Lower leg skin (tissue), 4 donors: ENCODE measurements around the gene QSOX1. TPM values are rescaled to one million over a fixed set of nuclear protein-coding genes. Genes with fewer than 3 reads are reported as not detected.
"Not testable (repeated sequence)": the region's sequence is repeated elsewhere in the genome, so short reads cannot be mapped to it uniquely, and the experiment has no call there.

Source experiments
- DNase-seq, 2 donors: peaks; one replicate each; pipeline ENCODE4 v3.0.0-alpha.2; 2019; ENCODE audit warnings: low spot score in 2 of 2
- H3K4me3 ChIP-seq: fragments of 200-600 bp; sonication (generic); 2 replicates; pipeline ENCODE4 v1.5.1; 2017; ENCODE audit warnings: mild to moderate bottlenecking, low read depth; ENCODE audit not compliant: poor library complexity, severe bottlenecking
- CTCF ChIP-seq, 3 donors: fragments of 450-650 bp; IDR thresholded peaks; one replicate each; pipeline ENCODE4 v1.5.1; 2016; ENCODE audit warnings: antibody characterized with exemption in 3 of 3, mild to moderate bottlenecking in 3 of 3, moderate library complexity in 2 of 3
- POLR2A ChIP-seq, 2 donors: fragments of 450-650 bp; IDR thresholded peaks; one replicate each; pipeline ENCODE4 v1.6.1; 2016 to 2017; ENCODE audit warnings: antibody characterized with exemption in 2 of 2, mild to moderate bottlenecking in 1 of 2, moderate library complexity in 1 of 2
- WGBS, 2 donors: methylation state at CpG; one replicate each; pipeline ENCODE4 v1.1.5; 2018; 5-methylcytosine and 5-hydroxymethylcytosine counted together
- intact Hi-C: fragments of 100-400 bp; cut with DNase I; formaldehyde crosslinking; loops from one replicate; pipeline ENCODE4 v1.15.0; 2023; ENCODE audit warnings: low total_unique reads
- total RNA-seq, 4 donors: library from RNA; depleted of rRNA; stranded (reverse); fragments of >200 nt; gene quantifications; one replicate each; pipeline ENCODE4 v1.1.0, GENCODE V29; 2016

The QSOX1 gene
- total RNA-seq, 4 donors from 2014 or later = 77.7 to 90.3 (median 87.3) TPM

GRCh38 chr1:180201451-180202200 is 47.0 kb downstream of the QSOX1 start:
- H3K4me3 ChIP-seq = no peak overlapping the region
- TF ChIP-seq CTCF (IDR thresholded peaks at IDR 0.05) (no peak), POLR2A (IDR thresholded peaks at IDR 0.05) (no peak)
- no peak for DNase-seq
- intact Hi-C loops = no loop called here
- WGBS, 2 donors = 86 to 98% methylated on average over 7 of the region's 7 CpGs

GRCh38 chr1:180202588-180202987 is 47.9 kb downstream of the QSOX1 start:
- intact Hi-C loops, H3K4me3 ChIP-seq, DNase-seq: not testable (repeated sequence)
- WGBS, 2 donors = 81 to 88% methylated on average over 5 of the region's 5 CpGs

DNA sequence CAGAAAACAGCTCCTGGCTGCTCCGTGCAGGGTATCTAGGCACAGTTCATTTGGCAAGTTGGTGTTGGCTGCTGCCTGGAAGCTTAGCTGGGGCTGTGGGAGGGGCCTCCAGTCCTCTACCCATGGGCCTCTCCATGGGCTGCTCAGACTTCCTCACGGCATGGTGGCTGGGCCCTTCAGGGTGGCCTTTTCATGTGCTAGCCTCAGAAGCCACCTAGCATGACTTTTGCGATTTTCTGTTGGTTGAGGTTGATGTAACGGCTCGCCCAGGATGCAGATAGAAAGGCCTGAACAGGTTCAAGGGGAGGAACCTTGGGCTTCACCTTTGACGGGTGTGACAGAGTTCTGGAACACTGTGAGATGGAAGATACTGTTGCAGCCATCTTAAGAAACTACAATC is 49.6 kb downstream of the QSOX1 start:
- DNase-seq = no peak
- H3K4me3 ChIP-seq = no peak overlapping the region
- intact Hi-C loops = no loop called here
- TF ChIP-seq CTCF (IDR thresholded peaks at IDR 0.05) (no peak), POLR2A (IDR thresholded peaks at IDR 0.05) (no peak)
- WGBS, 2 donors = 76 to 80% methylated on average over 5 to 6 of the region's 6 CpGs

DNA sequence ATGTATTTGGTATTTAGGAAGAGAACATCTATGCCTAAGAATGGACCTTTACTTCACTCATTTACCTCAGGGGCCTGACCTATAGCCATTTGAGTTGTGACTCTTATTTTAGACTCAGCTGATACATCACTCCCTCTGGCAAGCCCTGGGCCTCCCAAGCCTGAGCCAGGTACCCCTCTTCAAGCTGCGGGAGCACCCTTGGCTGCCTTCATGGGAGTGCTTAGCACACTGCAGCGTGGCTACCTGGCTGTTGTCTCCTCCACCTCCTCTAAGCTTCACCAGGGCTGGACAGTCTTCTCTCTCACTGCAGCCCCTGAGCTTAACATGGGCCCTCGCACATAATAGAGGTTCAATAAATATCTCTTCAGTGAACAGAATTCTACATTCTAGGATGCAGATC is 51.9 kb downstream of the QSOX1 start:
- no peak overlapping the region for H3K4me3 ChIP-seq
- TF ChIP-seq CTCF (IDR thresholded peaks at IDR 0.05) (no peak), POLR2A (IDR thresholded peaks at IDR 0.05) (no peak)
- intact Hi-C loops = no loop called here
- DNase-seq = no peak
- 90 to 95% methylated on average over 3 of the region's 3 CpGs for WGBS, 2 donors

DNA sequence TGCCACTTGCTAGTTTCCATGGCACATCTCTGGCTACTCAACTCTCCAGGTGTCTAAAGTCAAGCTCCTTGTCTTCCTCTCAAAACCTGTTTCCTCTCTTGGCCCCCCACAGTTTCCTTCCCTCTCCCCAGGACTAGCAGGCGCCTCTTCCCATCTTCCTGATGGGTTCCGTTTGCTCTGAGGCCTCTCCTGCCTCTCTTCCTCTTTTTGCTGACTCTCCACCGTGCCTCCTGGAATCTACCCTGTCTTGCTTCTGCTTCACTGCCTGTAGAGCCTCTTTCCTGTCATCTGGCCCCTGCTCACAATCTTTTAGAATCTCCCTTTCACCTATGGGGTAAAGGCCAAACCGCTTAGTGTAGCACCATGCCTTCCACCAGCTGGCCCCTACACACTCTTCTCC is 53.6 kb downstream of the QSOX1 start:
- H3K4me3 ChIP-seq = no peak overlapping the region
- intact Hi-C loops = no loop called here
- TF ChIP-seq CTCF (IDR thresholded peaks at IDR 0.05) = no peak
- TF ChIP-seq POLR2A (IDR thresholded peaks at IDR 0.05) = no peak
- WGBS, 2 donors = 71 to 75% methylated on average over 4 of the region's 4 CpGs
- no peak for DNase-seq

DNA sequence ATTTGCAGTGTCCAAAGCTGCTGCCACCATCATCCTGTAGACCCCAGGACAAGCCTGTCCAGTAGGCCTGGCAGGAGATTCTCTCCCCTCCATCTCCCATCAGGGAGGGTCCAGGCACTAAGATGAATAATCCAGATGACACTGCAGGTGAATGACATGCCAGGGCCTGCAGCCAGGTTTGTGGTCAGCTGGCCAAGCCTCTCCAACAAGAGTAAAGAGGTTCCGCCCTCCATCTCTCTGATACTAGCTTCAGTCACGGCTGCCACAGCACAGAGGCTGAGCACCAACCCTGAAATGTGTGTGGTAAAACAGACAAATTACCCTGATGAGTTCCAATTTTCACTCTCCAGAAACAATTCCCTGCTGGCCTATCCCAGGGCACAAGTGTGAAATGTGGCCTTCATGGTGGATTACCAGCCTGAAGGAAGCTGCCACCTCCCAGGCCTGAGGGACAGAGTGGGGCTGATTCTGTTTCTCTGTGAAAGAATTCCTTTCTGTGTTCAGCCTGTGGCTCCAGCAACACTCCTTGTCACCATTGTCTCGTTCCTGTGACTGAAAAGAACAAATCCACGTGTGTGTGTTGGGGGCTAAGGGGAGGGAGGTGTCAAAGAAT is 55.4 kb downstream of the QSOX1 start:
- H3K4me3 ChIP-seq = no peak overlapping the region
- TF ChIP-seq CTCF (IDR thresholded peaks at IDR 0.05) = no peak
- TF ChIP-seq POLR2A (IDR thresholded peaks at IDR 0.05) = no peak
- intact Hi-C loops = no loop called here
- 74 to 79% methylated on average over 4 of the region's 4 CpGs for WGBS, 2 donors
- DNase-seq = no peak
